Measurements from ENCODE around the gene SDC3. TPM values are rescaled to one million over a fixed set of nuclear protein-coding genes. Genes with fewer than 3 reads are reported as not detected.

SDC3 gene
- total and polyA plus RNA-seq, 4 donors: 21.2 to 41.8 (median 23.7) TPM

GRCh38 chr1:30900486-30900885 is 8.1 kb downstream of the SDC3 start:
- WGBS, 2 donors: 87 to 88% methylated on average over 6 of the region's 6 CpGs
- Histone ChIP-seq H3K9me3 (ENCODE audit: control insufficient read depth in 4 of 4, insufficient read depth in 3 of 4, low read length in 3 of 4) (peaks cover 0 to 2% (median 0%) of the 10 kb centered on the region in 4 donors), H3K36me3 (ENCODE audit: control insufficient read depth in 4 of 4, insufficient read depth in 4 of 4, low read length in 4 of 4) (no peaks in the 10 kb centered on the region), H3K4me3 (no peak overlapping the region), H3K27ac (ENCODE audit: low read depth in 1 of 2, low read length in 1 of 2) (no peak overlapping the region), H3K4me1 (ENCODE audit: control insufficient read depth in 5 of 5, insufficient read depth in 5 of 5, low read length in 5 of 5) (peaks cover 2 to 31% (median 20%) of the 10 kb centered on the region in 5 donors), H3K9ac (ENCODE audit: insufficient read depth in 1 of 2, low read length in 2 of 2) (no peak overlapping the region), H3K27me3 (ENCODE audit: control insufficient read depth in 3 of 3, insufficient read depth in 3 of 3, low read length in 2 of 3) (no peaks in the 10 kb centered on the region)
- DNase-seq: no peak
- TF ChIP-seq CTCF (IDR thresholded peaks at IDR 0.05; ENCODE audit: control extremely low read depth, extremely low read depth): no peak
- no peak for ATAC-seq (ENCODE audit: insufficient read depth, low FRiP score)

- ATAC-seq (ENCODE audit: insufficient read depth, low FRiP score) (no peak), DNase-seq (peak in 1 of 3 donors; percentile 2)
- Histone ChIP-seq H3K27ac (ENCODE audit: low read depth in 1 of 2, low read length in 1 of 2) (no peak overlapping the region), H3K9ac (ENCODE audit: insufficient read depth in 1 of 2, low read length in 2 of 2) (no peak overlapping the region), H3K4me3 (no peak overlapping the region), H3K36me3 (ENCODE audit: control insufficient read depth in 4 of 4, insufficient read depth in 4 of 4, low read length in 4 of 4) (no peaks in the 10 kb centered on the region), H3K9me3 (ENCODE audit: control insufficient read depth in 4 of 4, insufficient read depth in 3 of 4, low read length in 3 of 4) (peaks cover 0 to 2% (median 0%) of the 10 kb centered on the region in 4 donors), H3K27me3 (ENCODE audit: control insufficient read depth in 3 of 3, insufficient read depth in 3 of 3, low read length in 2 of 3) (no peaks in the 10 kb centered on the region), H3K4me1 (ENCODE audit: control insufficient read depth in 5 of 5, insufficient read depth in 5 of 5, low read length in 5 of 5) (peaks cover 2 to 35% (median 22%) of the 10 kb centered on the region in 5 donors)
- 80 to 83% methylated on average over 13 of the region's 13 CpGs for WGBS, 2 donors
- TF ChIP-seq CTCF (IDR thresholded peaks at IDR 0.05; ENCODE audit: control extremely low read depth, extremely low read depth): no peak
Observed at GRCh38 chr1:30899577-30900389, 8.8 kb downstream of the SDC3 start.

GRCh38 chr1:30898031-30898815 is 10.3 kb downstream of the SDC3 start:
- Histone ChIP-seq H3K27ac (ENCODE audit: low read depth in 1 of 2, low read length in 1 of 2) (no peak overlapping the region), H3K27me3 (ENCODE audit: control insufficient read depth in 3 of 3, insufficient read depth in 3 of 3, low read length in 2 of 3) (no peaks in the 10 kb centered on the region), H3K36me3 (ENCODE audit: control insufficient read depth in 4 of 4, insufficient read depth in 4 of 4, low read length in 4 of 4) (no peaks in the 10 kb centered on the region), H3K4me3 (no peak overlapping the region), H3K9me3 (ENCODE audit: control insufficient read depth in 4 of 4, insufficient read depth in 3 of 4, low read length in 3 of 4) (peaks cover 0 to 2% (median 0%) of the 10 kb centered on the region in 4 donors), H3K4me1 (ENCODE audit: control insufficient read depth in 5 of 5, insufficient read depth in 5 of 5, low read length in 5 of 5) (peaks cover 2 to 28% (median 19%) of the 10 kb centered on the region in 5 donors), H3K9ac (ENCODE audit: insufficient read depth in 1 of 2, low read length in 2 of 2) (no peak overlapping the region)
- no peak for TF ChIP-seq CTCF (IDR thresholded peaks at IDR 0.05; ENCODE audit: control extremely low read depth, extremely low read depth)
- ATAC-seq (ENCODE audit: insufficient read depth, low FRiP score) (no peak), DNase-seq (no peak)
- WGBS, 2 donors: 89 to 91% methylated on average over 10 of the region's 10 CpGs

All from lung (tissue), 12 donors.